OCI-LY1 (cell line): ENCODE measurements around the gene PVALEF.

ENCODE experiments used
- EZH2 ChIP-seq: fragments of 200-600 bp; sonication (generic), shearing (Covaris generic); IDR thresholded peaks from 2 replicates; pipeline ENCODE4 v1.8.0; 2017; ENCODE audit warnings: borderline replicate concordance, mixed run types, mild to moderate bottlenecking, antibody characterized with exemption, low read length, moderate library complexity, mixed read lengths
- TF ChIP-seq, protein P1 (sequence below): fragments of 200-600 bp; sonication (generic), shearing (Covaris generic); IDR thresholded peaks from 2 replicates; pipeline ENCODE4 v1.5.1; 2017; ENCODE audit warnings: mild to moderate bottlenecking, antibody characterized with exemption, low read length, moderate library complexity, mixed read lengths

DNA sequence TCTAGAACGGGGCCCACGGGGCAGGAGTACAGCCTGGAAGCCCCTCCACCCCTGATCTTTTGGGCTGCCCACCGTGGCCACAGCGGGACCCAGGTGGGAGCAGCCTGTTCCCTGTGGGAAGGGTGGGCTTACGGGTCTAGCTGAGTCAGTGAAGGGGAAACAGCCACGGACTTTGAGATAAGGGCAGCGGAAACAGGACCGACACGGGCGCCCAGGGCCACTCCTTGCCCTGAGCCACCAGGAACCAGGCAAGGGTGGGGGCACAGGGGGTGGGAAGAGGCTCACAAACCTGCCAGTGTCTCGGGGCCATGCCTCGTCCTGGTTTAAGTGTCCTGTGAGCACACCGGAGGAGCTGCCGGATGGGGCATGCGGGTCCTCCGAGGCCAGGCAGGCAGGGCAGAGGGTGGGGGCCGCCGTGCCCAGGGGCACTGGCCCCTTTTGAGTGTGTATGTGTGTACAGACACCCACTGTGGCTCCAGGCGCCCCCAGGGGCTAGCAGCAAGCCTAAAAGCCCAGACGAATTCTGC, 47.6 kb upstream of the PVALEF start:
- TF ChIP-seq, protein P1, sequence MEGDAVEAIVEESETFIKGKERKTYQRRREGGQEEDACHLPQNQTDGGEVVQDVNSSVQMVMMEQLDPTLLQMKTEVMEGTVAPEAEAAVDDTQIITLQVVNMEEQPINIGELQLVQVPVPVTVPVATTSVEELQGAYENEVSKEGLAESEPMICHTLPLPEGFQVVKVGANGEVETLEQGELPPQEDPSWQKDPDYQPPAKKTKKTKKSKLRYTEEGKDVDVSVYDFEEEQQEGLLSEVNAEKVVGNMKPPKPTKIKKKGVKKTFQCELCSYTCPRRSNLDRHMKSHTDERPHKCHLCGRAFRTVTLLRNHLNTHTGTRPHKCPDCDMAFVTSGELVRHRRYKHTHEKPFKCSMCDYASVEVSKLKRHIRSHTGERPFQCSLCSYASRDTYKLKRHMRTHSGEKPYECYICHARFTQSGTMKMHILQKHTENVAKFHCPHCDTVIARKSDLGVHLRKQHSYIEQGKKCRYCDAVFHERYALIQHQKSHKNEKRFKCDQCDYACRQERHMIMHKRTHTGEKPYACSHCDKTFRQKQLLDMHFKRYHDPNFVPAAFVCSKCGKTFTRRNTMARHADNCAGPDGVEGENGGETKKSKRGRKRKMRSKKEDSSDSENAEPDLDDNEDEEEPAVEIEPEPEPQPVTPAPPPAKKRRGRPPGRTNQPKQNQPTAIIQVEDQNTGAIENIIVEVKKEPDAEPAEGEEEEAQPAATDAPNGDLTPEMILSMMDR = no peak
- no peak for TF ChIP-seq EZH2
